HG03025 (cell line): ENCODE results near the gene SAP130.
"Not testable (repeated sequence)": the region's sequence is repeated elsewhere in the genome, so short reads cannot be mapped to it uniquely, and the experiment has no call there.

Experiments
- ATAC-seq: cut with Tn5 transposase; IDR thresholded peaks from one replicate; pipeline ENCODE4 v1.9.1; 2021; ENCODE audit warnings: mild to moderate bottlenecking, moderate library complexity; ENCODE audit not compliant: unreplicated experiment, low FRiP score

The SAP130 gene

GRCh38 chr2:127953849-127954248 is 74.0 kb downstream of the SAP130 start:
- no peak for ATAC-seq

- ATAC-seq = no peak
Measured at GRCh38 chr2:127953128-127953718, 74.6 kb downstream of the SAP130 start.

DNA sequence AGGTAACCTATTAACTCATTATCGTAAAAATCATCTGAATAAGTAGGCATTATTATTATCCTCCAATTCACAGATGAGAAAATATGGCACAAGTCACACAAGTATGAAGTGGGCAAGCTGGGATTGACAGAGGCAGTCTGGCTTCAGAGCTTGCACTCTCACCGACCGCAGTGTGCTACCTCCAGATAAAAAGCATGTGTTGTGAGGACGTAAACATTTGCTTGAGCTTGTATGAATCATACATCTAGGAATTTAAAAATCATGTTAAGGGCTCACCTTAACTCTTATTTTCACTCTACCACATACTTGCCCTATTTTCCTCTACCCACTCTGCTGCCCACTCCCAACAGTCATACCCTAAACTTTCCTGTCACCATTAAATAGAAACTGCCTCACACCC is 76.8 kb downstream of the SAP130 start:
- ATAC-seq = no peak

GRCh38 chr2:127950264-127950663 is 77.6 kb downstream of the SAP130 start:
- ATAC-seq = no peak

- no peak for ATAC-seq
Measured at GRCh38 chr2:127945281-127945680, 82.6 kb downstream of the SAP130 start.

DNA sequence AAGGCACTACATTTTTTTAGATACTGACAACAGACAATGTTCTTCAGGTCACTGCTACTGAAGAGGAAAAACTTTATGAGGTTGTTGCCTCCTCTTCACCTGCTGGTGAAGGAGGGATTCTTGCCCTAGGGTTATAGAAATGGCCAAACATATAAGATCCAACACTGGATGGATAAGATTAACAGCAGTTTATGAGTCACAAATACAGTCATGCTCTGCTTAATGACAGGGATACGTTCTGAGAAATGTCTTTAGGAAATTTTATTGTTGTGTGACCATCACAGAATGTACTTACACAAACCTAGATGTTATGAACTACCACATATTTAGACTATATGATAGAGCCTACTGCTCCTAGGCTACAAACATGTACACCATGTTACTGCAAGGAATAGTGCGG is 84.7 kb downstream of the SAP130 start:
- ATAC-seq = no peak

DNA sequence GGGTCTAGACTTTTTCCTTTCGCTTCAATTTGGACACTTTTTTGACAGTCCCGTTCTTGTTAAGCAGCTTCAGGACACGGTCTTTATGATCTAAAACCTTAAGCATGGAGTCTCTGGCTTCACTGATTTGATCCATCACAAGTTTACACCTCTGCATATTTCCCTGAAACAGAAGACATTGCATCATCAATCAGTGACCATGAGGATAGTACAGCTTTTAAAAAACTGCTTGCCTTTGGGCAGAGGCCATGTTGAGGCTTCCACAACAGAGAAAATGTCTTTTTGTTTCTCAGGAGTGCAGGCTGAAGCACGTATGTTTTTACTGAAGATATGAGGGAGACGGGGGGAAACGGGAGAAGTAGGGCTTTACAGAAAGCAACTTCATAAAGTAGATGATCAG is 85.9 kb downstream of the SAP130 start:
- ATAC-seq = no peak

GRCh38 chr2:127941461-127941860 is 86.4 kb downstream of the SAP130 start:
- ATAC-seq = no peak

- no peak for ATAC-seq
Measured at GRCh38 chr2:127940641-127941040, 87.2 kb downstream of the SAP130 start.

GRCh38 chr2:127935337-127935736 is 92.5 kb downstream of the SAP130 start:
- no peak for ATAC-seq

DNA sequence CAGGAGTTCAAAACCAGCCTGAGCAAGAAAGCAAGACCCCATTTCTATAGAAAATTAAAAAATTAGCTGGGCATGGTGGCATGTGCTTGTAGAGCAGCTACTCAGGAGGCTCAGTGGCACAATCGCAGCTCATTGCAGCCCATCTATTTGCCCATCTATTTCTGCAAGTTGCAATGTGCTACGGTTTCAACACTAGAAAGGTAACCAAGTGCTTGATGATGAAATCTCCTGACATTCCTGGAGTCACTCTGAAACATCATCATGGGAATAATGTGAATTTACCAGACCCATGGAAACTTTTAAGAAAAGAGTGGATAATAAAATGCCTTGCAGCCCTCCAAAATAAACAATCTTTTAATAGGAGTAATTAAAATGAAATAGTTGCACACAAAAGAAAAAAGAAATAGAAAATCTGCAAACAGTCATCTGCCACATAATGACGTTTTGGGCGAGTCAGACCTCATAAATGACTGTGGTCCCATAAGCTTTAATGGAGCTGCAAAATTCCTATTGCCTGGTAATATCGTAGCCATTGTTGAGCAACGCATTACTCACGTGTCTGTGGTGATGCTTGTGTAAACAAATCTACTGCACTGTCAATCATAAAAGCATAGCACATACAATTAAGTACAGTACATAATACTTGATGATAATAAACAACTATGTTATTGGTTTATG is 95.5 kb downstream of the SAP130 start:
- ATAC-seq = no peak

GRCh38 chr2:127929449-127929848 is 98.4 kb downstream of the SAP130 start:
- ATAC-seq = no peak

GRCh38 chr2:127927384-127927783 is 100.5 kb downstream of the SAP130 start:
- no peak for ATAC-seq

DNA sequence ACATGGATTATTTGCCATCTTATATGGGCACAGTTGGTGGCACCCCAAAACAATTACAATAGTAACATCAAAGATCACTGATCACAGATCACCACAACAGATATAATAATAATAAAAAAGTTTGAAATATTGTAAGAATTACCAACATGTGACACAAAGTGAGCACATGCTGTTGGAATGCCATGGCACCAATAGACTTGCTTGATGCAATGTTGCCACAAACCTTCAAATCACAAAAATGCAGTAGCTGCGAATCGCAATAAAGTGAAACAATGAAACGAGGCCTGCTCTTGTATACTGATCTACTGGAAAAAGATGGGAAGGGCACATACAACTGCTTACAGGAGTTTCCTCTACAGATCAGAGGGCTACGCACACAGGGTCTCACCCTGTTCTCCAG is 109.9 kb downstream of the SAP130 start:
- no peak for ATAC-seq

GRCh38 chr2:127913808-127914457 is 113.9 kb downstream of the SAP130 start:
- no peak for ATAC-seq

DNA sequence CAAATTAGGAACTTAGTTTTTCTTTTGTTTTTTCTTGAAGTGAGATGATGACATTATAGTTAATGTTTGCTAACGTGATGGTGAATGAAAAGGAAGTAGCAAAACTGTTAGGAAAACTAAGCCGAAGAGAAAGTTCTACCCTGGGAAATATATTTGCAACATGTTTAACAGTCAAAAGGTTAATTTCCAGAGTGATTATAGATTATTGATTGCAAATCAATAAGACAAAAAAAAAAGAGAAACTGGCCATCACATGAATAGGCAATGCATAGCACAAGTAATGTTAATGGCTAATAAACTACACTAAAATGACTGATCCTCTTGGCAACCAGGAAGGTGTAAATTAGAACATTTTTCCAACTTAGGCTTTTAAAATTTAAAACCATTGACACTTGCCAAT is 116.1 kb downstream of the SAP130 start:
- no peak for ATAC-seq

GRCh38 chr2:127910415-127910814 is 117.4 kb downstream of the SAP130 start:
- ATAC-seq = no peak

DNA sequence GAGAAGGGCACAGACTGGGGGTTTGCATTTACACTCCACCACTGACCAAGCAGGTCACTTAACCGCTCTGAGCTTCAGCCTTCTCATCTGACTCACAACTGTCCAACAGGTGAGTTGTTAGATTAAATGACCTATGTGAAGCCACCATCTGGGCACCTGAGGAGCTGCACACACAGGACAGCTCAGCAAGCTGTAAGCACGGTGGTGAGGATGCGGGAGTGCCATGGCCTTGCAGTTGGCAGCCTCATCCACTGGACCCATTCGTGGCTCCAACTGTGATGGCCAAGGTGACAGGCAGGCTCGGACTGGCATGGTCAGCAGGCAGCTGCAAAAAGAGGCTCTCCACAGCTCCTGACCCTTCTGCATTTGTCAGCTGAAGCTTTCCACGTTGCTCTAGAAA is 118.8 kb downstream of the SAP130 start:
- ATAC-seq = no peak

DNA sequence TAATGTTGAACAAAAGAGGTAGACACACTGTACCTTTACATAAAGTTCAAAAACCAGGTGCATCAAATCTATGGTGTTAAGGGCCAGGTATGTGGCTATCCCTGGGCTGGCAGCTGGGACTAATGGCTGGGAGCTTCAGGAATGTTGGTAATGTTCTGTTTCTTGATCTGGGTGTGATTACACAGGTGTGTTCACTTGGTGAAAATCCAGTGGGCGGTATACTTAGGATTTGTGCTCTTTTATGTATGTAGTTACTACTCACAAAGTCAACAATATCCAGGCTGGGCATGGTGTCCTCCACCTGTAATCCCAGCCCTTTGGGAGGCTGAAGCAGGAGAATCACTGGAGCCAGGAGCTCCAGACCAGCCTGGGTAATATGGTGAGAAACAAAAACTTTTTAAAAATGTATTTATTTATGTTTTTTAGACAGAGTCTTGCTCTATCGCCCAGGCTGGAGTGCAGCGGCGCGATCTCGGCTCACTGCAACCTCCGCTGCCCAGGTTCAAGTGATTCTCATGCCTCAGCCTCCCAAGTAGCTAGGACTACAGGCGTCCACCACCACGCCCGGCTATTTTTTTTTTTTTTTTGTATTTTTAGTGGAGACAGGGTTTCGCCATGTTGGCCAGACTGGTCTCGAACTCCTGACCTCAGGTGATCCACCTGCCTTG is 120.0 kb downstream of the SAP130 start:
- not testable (repeated sequence) for ATAC-seq

DNA sequence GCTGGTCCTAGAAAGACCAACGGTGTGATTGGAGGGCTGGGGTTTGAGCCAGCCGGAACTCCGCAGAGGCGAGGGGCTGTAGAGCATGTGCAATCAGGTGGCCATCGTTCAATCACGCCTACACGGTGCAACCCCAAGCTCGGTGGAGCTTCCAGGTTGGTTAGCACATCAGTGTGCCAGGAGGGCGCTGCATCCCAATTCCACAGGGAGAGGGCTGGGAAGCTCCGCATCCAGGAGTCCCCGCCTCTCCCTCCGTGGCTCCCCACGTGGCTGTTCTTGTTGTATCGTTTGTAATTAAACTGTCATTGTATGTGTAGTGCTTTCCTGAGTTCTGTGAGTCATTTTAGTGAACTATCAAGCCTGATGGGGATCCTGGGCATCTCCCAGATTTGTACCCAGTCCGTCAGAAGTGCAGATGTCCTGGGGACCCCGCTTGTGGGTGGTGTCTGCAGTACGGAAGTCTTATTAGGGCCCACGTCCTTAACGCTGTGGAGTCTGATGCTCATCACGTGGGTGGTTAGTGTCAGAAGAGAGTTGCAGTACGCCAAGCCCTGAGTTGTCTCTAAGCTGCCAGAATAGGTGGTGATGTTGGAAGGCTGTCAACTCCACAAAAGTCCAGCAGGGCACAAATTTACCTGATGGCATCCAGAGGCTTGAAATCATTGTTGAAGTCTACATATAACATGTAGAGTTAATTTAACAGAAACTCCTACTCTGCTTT is 121.5 kb downstream of the SAP130 start:
- no peak for ATAC-seq
